ENCODE measurements around the gene AGTPBP1. TPM values are rescaled to one million over a fixed set of nuclear protein-coding genes. Genes with fewer than 3 reads are reported as not detected.

Gene AGTPBP1
- total and polyA plus RNA-seq, 2 of the 8 experiments (the other 6 are each of a cell fraction or from before 2014, with no cell fraction given): 13.4 to 65.2 TPM

DNA sequence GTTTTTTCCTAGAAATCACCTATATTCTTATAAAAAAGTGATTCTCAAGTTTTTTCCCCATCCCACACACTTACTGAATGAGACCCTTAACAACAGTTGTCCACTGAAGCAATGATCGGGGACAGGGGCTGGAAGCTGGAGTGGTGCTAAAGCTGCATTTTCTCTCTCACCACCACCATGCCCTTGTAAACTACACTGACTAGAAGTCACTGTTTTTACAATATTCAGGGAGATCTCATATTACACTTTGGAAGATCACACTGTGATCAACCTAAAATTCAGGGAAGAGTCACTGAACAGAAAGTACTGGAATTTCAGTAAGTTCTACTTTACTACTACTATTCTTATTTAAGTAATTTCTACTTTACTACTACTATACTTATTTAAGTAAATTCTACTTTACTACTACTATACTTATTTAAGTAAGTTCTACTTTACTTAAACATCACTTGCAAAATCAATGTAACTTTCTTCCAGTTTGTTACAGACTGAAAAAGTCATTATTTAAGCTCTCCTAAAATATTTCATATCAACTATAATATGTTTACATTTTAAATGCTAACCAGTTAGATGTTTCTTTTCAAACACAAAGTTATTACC is 164.3 kb downstream of the AGTPBP1 start:
- Histone ChIP-seq H3K79me2 (ENCODE audit: control insufficient read depth in 1 of 2, insufficient read depth in 2 of 2, low read length in 2 of 2) (no peaks in the 10 kb centered on the region), H3K4me2 (ENCODE audit: insufficient read depth in 1 of 2, low read depth in 2 of 2, low read length in 2 of 2) (no peak overlapping the region), H2AK5ac (ENCODE audit: low read depth, low read length) (no peak overlapping the region), H3K36me3 (ENCODE audit: control insufficient read depth in 2 of 4, insufficient read depth in 4 of 4, low read length in 3 of 4) (peaks cover 0 to 11% (median 5%) of the 10 kb centered on the region in 4 experiments; a peak in 3 of 8 replicates), H2BK12ac (ENCODE audit: low read depth, low read length) (no peak overlapping the region), H2BK120ac (replicated peaks; ENCODE audit: low read depth, low read length) (no peak overlapping the region), H3K56ac (replicated peaks; ENCODE audit: insufficient read length, low read depth, low read length) (no peak overlapping the region), H3K9ac (replicated peaks in 1 of 4; ENCODE audit: extremely low read depth in 1 of 4, low read depth in 3 of 4, low read length in 3 of 4) (no peak overlapping the region), H3K14ac (ENCODE audit: insufficient read length) (no peak overlapping the region), H3K4me1 (replicated peaks in 1 of 4; ENCODE audit: control insufficient read depth in 3 of 4, insufficient read depth in 4 of 4, low read length in 3 of 4) (no peaks in the 10 kb centered on the region), H2BK20ac (ENCODE audit: low read length) (no peak overlapping the region), H3K4me3 (ENCODE audit: extremely low read depth in 1 of 4, insufficient read depth in 2 of 4, low read depth in 3 of 4, low read length in 4 of 4) (no peak overlapping the region), H3K27ac (ENCODE audit: low read depth, low read length) (no peak overlapping the region), H3K4ac (replicated peaks; ENCODE audit: insufficient read length, low read depth, low read length) (no peak overlapping the region), H4K91ac (replicated peaks; ENCODE audit: insufficient read length, low read length) (no peak overlapping the region), H3K27me3 (replicated peaks in 1 of 4; ENCODE audit: control insufficient read depth in 3 of 4, extremely low read depth in 1 of 4, insufficient read depth in 3 of 4, low read length in 3 of 4) (no peaks in the 10 kb centered on the region), H2BK15ac (ENCODE audit: low read length) (no peak overlapping the region), H2BK5ac (ENCODE audit: low read depth, low read length) (no peak overlapping the region), H2AFZ (ENCODE audit: low read length) (no peak overlapping the region), H4K20me1 (replicated peaks in 1 of 2; ENCODE audit: control insufficient read depth in 1 of 2, insufficient read depth in 2 of 2, low read length in 2 of 2) (peaks cover 0 to 2% of the 10 kb centered on the region in 2 experiments), H3K9me3 (ENCODE audit: insufficient read depth in 2 of 2, low read depth in 1 of 2, low read length in 1 of 2) (no peaks in the 10 kb centered on the region; a peak in 1 of 4 replicates), H4K8ac (ENCODE audit: extremely low read depth, insufficient read depth, low read length) (no peak overlapping the region), H3K23ac (ENCODE audit: insufficient read length) (no peak overlapping the region), H3K23me2 (ENCODE audit: low read depth, low read length) (no peaks in the 10 kb centered on the region), H3K79me1 (ENCODE audit: low read depth, low read length) (no peaks in the 10 kb centered on the region), H3K18ac (ENCODE audit: extremely low read depth, low read length) (no peak overlapping the region), H4K5ac (ENCODE audit: insufficient read length, low read depth, low read length) (no peak overlapping the region)
- DNase-seq (ENCODE audit: low read depth in 1 of 2, low spot score in 2 of 2): no peak
- FAIRE-seq: no peak
- WGBS, 2 experiments (ENCODE audit: extremely low coverage in 1 of 2, insufficient coverage in 1 of 2, insufficient read length in 1 of 2, insufficient replicate concordance in 2 of 2, low coverage in 1 of 2, low lambda C conversion rate in 2 of 2, missing lambda C conversion rate in 1 of 2): 94% methylated on average over 1 of the region's 1 CpG; no CpG with 5 or more reads in 1 of the 2 experiments
- ChIA-PET POLR2A (ENCODE audit: partially characterized antibody) (interaction anchor here (0.8 kb wide), 1 partner anchor 17 kb away, joined by 3 read pairs; no protein-coding TSS in a partner anchor), CTCF (ENCODE audit: partially characterized antibody) (interaction anchor here (1.1 kb wide), 1 partner anchor 152 kb away, joined by 4 read pairs; no protein-coding TSS in a partner anchor)
- TF ChIP-seq KDM4A (IDR thresholded peaks at IDR 0.05; ENCODE audit: low read depth, low read length, severe bottlenecking): no peak
- no peak for TF ChIP-seq NRF1 (IDR thresholded peaks at IDR 0.05; ENCODE audit: low read depth, low read length)
- TF ChIP-seq SUZ12 (IDR thresholded peaks at IDR 0.05; ENCODE audit: low read length): no peak
- TF ChIP-seq BACH1 (IDR thresholded peaks at IDR 0.05; ENCODE audit: low read length): no peak
- TF ChIP-seq TAF7 (optimal IDR thresholded peaks at IDR 0.05; ENCODE audit: borderline replicate concordance, low read depth, low read length): no peak
- no peak for TF ChIP-seq SAP30 (IDR thresholded peaks at IDR 0.05; ENCODE audit: insufficient read depth, insufficient replicate concordance, low read length)
- TF ChIP-seq SIRT6 (IDR thresholded peaks at IDR 0.05; ENCODE audit: low read length): no peak

All from H1 (cell line).